Measurements from ENCODE around the gene PAGR1. TPM values are rescaled to one million over a fixed set of nuclear protein-coding genes. Genes with fewer than 3 reads are reported as not detected.
A peak's percentile ranks its signal among the peaks of the same experiment; 100 is the strongest.

Gene PAGR1
- total and polyA plus RNA-seq, 9 of the 15 experiments (the other 6 are each of a cell fraction or from before 2014, with no cell fraction given), result 1.4 to 58.2 (median 16.8) TPM

DNA sequence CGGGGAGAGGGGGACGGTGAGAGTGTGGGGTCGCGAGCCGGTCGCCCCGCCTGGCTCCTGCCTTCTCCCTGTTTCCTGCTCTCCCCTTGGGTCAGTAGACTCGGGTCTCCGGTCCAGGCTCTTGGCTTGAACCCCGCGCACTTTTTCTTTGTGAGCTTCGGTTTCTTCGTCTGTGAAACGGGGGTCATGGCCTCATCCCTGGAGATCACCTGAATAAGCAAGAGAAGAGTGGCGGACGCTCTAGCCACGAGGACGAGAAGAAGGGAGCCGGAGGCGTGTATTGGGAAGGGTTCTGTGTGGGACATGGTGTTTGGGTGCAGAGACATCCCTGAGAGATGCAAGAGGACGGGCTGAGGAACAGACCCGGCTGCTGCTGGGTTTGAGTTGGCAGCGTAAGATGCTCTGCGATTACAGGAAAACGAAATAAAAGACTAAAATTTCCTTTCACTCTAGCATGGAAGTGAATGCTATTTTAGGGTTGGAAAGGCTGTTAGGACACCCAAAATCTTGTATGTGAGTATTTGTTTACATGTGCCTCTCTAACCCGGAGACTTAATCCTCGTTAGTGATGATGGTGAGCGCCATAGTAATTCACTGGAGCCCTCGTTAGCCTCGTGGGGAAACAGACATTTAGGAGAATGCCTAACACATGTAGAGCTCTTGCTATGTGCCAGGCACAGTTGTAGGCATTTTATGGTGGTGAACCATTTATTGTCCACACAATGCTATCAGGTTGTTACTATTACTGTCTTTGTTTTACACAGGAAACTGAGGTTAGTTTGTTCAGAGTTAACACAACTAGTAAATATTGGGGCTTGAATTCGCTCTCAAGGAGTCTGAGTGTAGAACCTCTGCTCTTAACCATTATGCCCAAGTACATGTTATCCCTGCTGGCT lies 24.8 kb upstream of the PAGR1 start (continued):
- no peak for TF ChIP-seq SUPT5H (IDR thresholded peaks at IDR 0.05)
- TF ChIP-seq POLR2AphosphoS2 (IDR thresholded peaks at IDR 0.05; ENCODE audit: low read length), result no peak
- TF ChIP-seq MTF1 (CRISPR knock-in tag; IDR thresholded peaks at IDR 0.05; ENCODE audit: borderline replicate concordance), result no peak
- no peak for TF ChIP-seq GABPB2 (CRISPR knock-in tag; conservative IDR thresholded peaks at IDR 0.05)
- no peak for TF ChIP-seq NR3C1 (CRISPR knock-in tag; IDR thresholded peaks at IDR 0.05)
- no peak for TF ChIP-seq TOE1 (IDR thresholded peaks at IDR 0.05; ENCODE audit: borderline replicate concordance)
- 0 out of 2 replicates have a peak, but pooled peaks have one; percentile 38 for TF ChIP-seq TOE1 (CRISPR knock-in tag; IDR thresholded peaks at IDR 0.05; ENCODE audit: borderline replicate concordance, low read depth)
- no peak for TF ChIP-seq IFI16 (CRISPR knock-in tag; IDR thresholded peaks at IDR 0.05)
- TF ChIP-seq MXI1 (IDR thresholded peaks at IDR 0.05; ENCODE audit: low read depth, low read length), result no peak
- no peak for TF ChIP-seq ZNF384 (IDR thresholded peaks at IDR 0.05; ENCODE audit: low read depth, low read length)
- no peak for TF ChIP-seq ETV6 (IDR thresholded peaks at IDR 0.05; ENCODE audit: borderline replicate concordance in 1 of 2, low read depth in 2 of 2, low read length in 1 of 2)
- TF ChIP-seq ETV6 (CRISPR knock-in tag; IDR thresholded peaks at IDR 0.05; ENCODE audit: borderline replicate concordance), result 0 out of 2 replicates have a peak, but pooled peaks have one; percentile 11
- TF ChIP-seq ZNF431 (CRISPR knock-in tag; IDR thresholded peaks at IDR 0.05), result 0 out of 2 replicates have a peak, but pooled peaks have one; percentile 18
- no peak for TF ChIP-seq MBD2 (IDR thresholded peaks at IDR 0.05; ENCODE audit: borderline replicate concordance, low read depth)
- TF ChIP-seq, protein P1, sequence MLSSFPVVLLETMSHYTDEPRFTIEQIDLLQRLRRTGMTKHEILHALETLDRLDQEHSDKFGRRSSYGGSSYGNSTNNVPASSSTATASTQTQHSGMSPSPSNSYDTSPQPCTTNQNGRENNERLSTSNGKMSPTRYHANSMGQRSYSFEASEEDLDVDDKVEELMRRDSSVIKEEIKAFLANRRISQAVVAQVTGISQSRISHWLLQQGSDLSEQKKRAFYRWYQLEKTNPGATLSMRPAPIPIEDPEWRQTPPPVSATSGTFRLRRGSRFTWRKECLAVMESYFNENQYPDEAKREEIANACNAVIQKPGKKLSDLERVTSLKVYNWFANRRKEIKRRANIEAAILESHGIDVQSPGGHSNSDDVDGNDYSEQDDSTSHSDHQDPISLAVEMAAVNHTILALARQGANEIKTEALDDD (IDR thresholded peaks at IDR 0.05), result peak; percentile 50; the same call in 1 of the 2 replicates
- TF ChIP-seq HCFC1 (IDR thresholded peaks at IDR 0.05; ENCODE audit: low read depth, low read length), result no peak
- TF ChIP-seq, protein P2, sequence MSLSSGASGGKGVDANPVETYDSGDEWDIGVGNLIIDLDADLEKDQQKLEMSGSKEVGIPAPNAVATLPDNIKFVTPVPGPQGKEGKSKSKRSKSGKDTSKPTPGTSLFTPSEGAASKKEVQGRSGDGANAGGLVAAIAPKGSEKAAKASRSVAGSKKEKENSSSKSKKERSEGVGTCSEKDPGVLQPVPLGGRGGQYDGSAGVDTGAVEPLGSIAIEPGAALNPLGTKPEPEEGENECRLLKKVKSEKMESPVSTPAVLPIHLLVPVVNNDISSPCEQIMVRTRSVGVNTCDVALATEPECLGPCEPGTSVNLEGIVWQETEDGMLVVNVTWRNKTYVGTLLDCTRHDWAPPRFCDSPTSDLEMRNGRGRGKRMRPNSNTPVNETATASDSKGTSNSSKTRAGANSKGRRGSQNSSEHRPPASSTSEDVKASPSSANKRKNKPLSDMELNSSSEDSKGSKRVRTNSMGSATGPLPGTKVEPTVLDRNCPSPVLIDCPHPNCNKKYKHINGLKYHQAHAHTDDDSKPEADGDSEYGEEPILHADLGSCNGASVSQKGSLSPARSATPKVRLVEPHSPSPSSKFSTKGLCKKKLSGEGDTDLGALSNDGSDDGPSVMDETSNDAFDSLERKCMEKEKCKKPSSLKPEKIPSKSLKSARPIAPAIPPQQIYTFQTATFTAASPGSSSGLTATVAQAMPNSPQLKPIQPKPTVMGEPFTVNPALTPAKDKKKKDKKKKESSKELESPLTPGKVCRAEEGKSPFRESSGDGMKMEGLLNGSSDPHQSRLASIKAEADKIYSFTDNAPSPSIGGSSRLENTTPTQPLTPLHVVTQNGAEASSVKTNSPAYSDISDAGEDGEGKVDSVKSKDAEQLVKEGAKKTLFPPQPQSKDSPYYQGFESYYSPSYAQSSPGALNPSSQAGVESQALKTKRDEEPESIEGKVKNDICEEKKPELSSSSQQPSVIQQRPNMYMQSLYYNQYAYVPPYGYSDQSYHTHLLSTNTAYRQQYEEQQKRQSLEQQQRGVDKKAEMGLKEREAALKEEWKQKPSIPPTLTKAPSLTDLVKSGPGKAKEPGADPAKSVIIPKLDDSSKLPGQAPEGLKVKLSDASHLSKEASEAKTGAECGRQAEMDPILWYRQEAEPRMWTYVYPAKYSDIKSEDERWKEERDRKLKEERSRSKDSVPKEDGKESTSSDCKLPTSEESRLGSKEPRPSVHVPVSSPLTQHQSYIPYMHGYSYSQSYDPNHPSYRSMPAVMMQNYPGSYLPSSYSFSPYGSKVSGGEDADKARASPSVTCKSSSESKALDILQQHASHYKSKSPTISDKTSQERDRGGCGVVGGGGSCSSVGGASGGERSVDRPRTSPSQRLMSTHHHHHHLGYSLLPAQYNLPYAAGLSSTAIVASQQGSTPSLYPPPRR (CRISPR knock-in tag; IDR thresholded peaks at IDR 0.05; ENCODE audit: borderline replicate concordance), result peak; percentile 32; the same call in 1 of the 2 replicates
- TF ChIP-seq ZNF3 (CRISPR knock-in tag; IDR thresholded peaks at IDR 0.05), result no peak
- no peak for TF ChIP-seq JUNB (CRISPR knock-in tag; conservative IDR thresholded peaks at IDR 0.05)
- TF ChIP-seq DPF2 (IDR thresholded peaks at IDR 0.05), result no peak
- TF ChIP-seq FUS (optimal IDR thresholded peaks at IDR 0.05; ENCODE audit: low read depth, low read length), result no peak
- no peak for TF ChIP-seq RAD51 (IDR thresholded peaks at IDR 0.05; ENCODE audit: borderline replicate concordance, low read depth)
- no peak for TF ChIP-seq ZNF311 (CRISPR knock-in tag; IDR thresholded peaks at IDR 0.05)
- no peak for TF ChIP-seq MAZ (CRISPR knock-in tag; conservative IDR thresholded peaks at IDR 0.05 in 1 of 2, IDR thresholded peaks at IDR 0.05 in 1 of 2)
- TF ChIP-seq TARDBP (IDR thresholded peaks at IDR 0.05), result no peak

All from K562 (cell line).